SK-N-SH treated with all-trans-retinoic acid at 6 μM for 48 hours (cell line): ENCODE results near the gene TRIM66.

Experiments used
- ATAC-seq: fragments of 200-7000 bp; cut with Tn5 transposase; 3 replicates; pipeline ENCODE4 v1.9.1; 2020; ENCODE audit warnings: mild to moderate bottlenecking, moderate library complexity
- ARNTL ChIP-seq: fragments of 450-650 bp; formaldehyde crosslinking; IDR thresholded peaks from 2 replicates; pipeline ENCODE4 v1.5.0; 2020; ENCODE audit warnings: low read depth, mild to moderate bottlenecking, moderate library complexity, borderline replicate concordance
- BACH2 ChIP-seq: fragments of 250-450 bp; sonication (Bioruptor Pico); IDR thresholded peaks from 2 replicates; pipeline ENCODE4 v1.9.0; 2021; ENCODE audit warnings: mild to moderate bottlenecking, borderline replicate concordance
- CSDC2 ChIP-seq: fragments of 250-450 bp; sonication (Bioruptor Pico); IDR thresholded peaks from 2 replicates; pipeline ENCODE4 v1.5.0; 2020; ENCODE audit warnings: mild to moderate bottlenecking, moderate library complexity
- ESRRG ChIP-seq: fragments of 250-450 bp; sonication (Bioruptor Pico); IDR thresholded peaks from 2 replicates; pipeline ENCODE4 v1.6.1; 2021; ENCODE audit warnings: mild to moderate bottlenecking
- GLIS3 ChIP-seq: fragments of 250-450 bp; sonication (Bioruptor Pico); IDR thresholded peaks from 2 replicates; pipeline ENCODE4 v1.5.0; 2020; ENCODE audit warnings: mild to moderate bottlenecking, moderate library complexity
- ISL1 ChIP-seq: fragments of 250-450 bp; sonication (Bioruptor Pico); IDR thresholded peaks from 2 replicates; pipeline ENCODE4 v2.1.2; 2022; ENCODE audit warnings: mild to moderate bottlenecking, moderate library complexity
- OSR1 ChIP-seq: fragments of 250-450 bp; sonication (Bioruptor Pico); IDR thresholded peaks from 2 replicates; pipeline ENCODE4 v1.8.0; 2022; ENCODE audit warnings: moderate library complexity, mild to moderate bottlenecking, inconsistent platforms
- PPARA ChIP-seq: fragments of 250-450 bp; sonication (Bioruptor Pico); IDR thresholded peaks from 2 replicates; pipeline ENCODE4 v1.5.0; 2020; ENCODE audit warnings: mild to moderate bottlenecking, borderline replicate concordance
- RARB ChIP-seq: fragments of 250-450 bp; sonication (Bioruptor Pico); IDR thresholded peaks from 2 replicates; pipeline ENCODE4 v1.8.0; 2021; ENCODE audit warnings: mild to moderate bottlenecking, moderate library complexity
- SNAI2 ChIP-seq: fragments of 250-450 bp; sonication (Bioruptor Pico); IDR thresholded peaks from 2 replicates; pipeline ENCODE4 v1.5.0; 2020; ENCODE audit warnings: mild to moderate bottlenecking, moderate library complexity
- TOX ChIP-seq: fragments of 250-450 bp; sonication (Bioruptor Pico); IDR thresholded peaks from 2 replicates; pipeline ENCODE4 v1.8.0; 2021; ENCODE audit warnings: mild to moderate bottlenecking, moderate library complexity, borderline replicate concordance
- ZC3H10 ChIP-seq: fragments of 250-450 bp; sonication (Bioruptor Pico); IDR thresholded peaks from 2 replicates; pipeline ENCODE4 v1.5.1; 2021; ENCODE audit warnings: mild to moderate bottlenecking, moderate library complexity
- ZFP3 ChIP-seq: fragments of 250-450 bp; sonication (Bioruptor Pico); IDR thresholded peaks from 2 replicates; pipeline ENCODE4 v1.5.0; 2020; ENCODE audit warnings: mild to moderate bottlenecking, moderate library complexity
- ZFP30 ChIP-seq: fragments of 450-650 bp; formaldehyde crosslinking; IDR thresholded peaks from 2 replicates; pipeline ENCODE4 v1.5.0; 2022; ENCODE audit warnings: mild to moderate bottlenecking, moderate library complexity
- ZNF565 ChIP-seq: fragments of 450-650 bp; formaldehyde crosslinking; conservative IDR thresholded peaks from 2 replicates; pipeline ENCODE4 v1.5.0; 2020; ENCODE audit warnings: low read depth, mild to moderate bottlenecking, moderate library complexity
- ZNF70 ChIP-seq: fragments of 450-650 bp; formaldehyde crosslinking; IDR thresholded peaks from 2 replicates; pipeline ENCODE4 v1.5.0; 2020; ENCODE audit warnings: mild to moderate bottlenecking, moderate library complexity
- ZNF8 ChIP-seq: fragments of 450-650 bp; formaldehyde crosslinking; IDR thresholded peaks from 2 replicates; pipeline ENCODE4 v1.5.0; 2020; ENCODE audit warnings: mild to moderate bottlenecking, moderate library complexity
- TF ChIP-seq, protein P1 (sequence below): fragments of 250-450 bp; sonication (Bioruptor Pico); IDR thresholded peaks from 2 replicates; pipeline ENCODE4 v1.8.0; 2020; ENCODE audit warnings: mild to moderate bottlenecking, moderate library complexity, borderline replicate concordance
- TF ChIP-seq, protein P2 (sequence below): fragments of 250-450 bp; sonication (Bioruptor Pico); IDR thresholded peaks from 2 replicates; pipeline ENCODE4 v1.8.0; 2021; ENCODE audit warnings: low read depth, mild to moderate bottlenecking, moderate library complexity, borderline replicate concordance
- TF ChIP-seq, protein P3 (sequence below): fragments of 250-450 bp; sonication (Bioruptor Pico); IDR thresholded peaks from 2 replicates; pipeline ENCODE4 v1.5.1; 2021; ENCODE audit warnings: mild to moderate bottlenecking, moderate library complexity
- TF ChIP-seq, protein P4 (sequence below): fragments of 250-450 bp; sonication (Bioruptor Pico); IDR thresholded peaks from 2 replicates; pipeline ENCODE4 v1.5.1; 2020; ENCODE audit warnings: low read depth, mild to moderate bottlenecking, moderate library complexity

TRIM66 gene

DNA sequence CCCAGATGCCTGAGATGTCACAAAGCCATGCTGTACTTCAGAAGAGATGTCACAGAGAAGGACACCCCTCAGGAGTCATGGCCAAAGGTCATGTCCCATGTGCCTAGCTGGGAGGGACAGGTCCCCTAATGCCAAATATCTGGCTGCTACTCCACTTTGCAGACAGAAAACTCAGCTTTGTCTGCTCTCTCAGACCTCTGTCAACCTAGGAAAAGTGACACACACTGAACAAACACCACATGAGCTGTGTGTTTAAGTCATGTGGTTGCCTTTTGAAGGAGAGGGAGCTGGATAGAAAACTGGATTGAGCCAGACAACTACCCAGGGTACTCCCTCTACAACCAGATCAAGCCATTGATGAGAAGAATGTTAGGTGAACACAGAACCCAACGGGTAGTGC is 3.5 kb downstream of the TRIM66 start:
- TF ChIP-seq ARNTL (CRISPR knock-in tag) (no peak), RARB (CRISPR knock-in tag) (no peak), ISL1 (no peak), PPARA (CRISPR knock-in tag) (no peak), ESRRG (CRISPR knock-in tag) (no peak), SNAI2 (CRISPR knock-in tag) (no peak), ZFP3 (no peak), GLIS3 (CRISPR knock-in tag) (no peak), BACH2 (CRISPR knock-in tag) (no peak), ZC3H10 (CRISPR knock-in tag) (no peak), OSR1 (CRISPR knock-in tag) (no peak), TOX (no peak), ZNF565 (CRISPR knock-in tag) (no peak), CSDC2 (CRISPR knock-in tag) (no peak)
- TF ChIP-seq, protein P1, sequence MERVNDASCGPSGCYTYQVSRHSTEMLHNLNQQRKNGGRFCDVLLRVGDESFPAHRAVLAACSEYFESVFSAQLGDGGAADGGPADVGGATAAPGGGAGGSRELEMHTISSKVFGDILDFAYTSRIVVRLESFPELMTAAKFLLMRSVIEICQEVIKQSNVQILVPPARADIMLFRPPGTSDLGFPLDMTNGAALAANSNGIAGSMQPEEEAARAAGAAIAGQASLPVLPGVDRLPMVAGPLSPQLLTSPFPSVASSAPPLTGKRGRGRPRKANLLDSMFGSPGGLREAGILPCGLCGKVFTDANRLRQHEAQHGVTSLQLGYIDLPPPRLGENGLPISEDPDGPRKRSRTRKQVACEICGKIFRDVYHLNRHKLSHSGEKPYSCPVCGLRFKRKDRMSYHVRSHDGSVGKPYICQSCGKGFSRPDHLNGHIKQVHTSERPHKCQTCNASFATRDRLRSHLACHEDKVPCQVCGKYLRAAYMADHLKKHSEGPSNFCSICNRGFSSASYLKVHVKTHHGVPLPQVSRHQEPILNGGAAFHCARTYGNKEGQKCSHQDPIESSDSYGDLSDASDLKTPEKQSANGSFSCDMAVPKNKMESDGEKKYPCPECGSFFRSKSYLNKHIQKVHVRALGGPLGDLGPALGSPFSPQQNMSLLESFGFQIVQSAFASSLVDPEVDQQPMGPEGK (CRISPR knock-in tag): no peak
- TF ChIP-seq, protein P2, sequence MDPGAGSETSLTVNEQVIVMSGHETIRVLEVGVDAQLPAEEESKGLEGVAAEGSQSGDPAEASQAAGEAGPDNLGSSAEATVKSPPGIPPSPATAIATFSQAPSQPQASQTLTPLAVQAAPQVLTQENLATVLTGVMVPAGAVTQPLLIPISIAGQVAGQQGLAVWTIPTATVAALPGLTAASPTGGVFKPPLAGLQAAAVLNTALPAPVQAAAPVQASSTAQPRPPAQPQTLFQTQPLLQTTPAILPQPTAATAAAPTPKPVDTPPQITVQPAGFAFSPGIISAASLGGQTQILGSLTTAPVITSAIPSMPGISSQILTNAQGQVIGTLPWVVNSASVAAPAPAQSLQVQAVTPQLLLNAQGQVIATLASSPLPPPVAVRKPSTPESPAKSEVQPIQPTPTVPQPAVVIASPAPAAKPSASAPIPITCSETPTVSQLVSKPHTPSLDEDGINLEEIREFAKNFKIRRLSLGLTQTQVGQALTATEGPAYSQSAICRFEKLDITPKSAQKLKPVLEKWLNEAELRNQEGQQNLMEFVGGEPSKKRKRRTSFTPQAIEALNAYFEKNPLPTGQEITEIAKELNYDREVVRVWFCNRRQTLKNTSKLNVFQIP (CRISPR knock-in tag): no peak
- TF ChIP-seq, protein P3, sequence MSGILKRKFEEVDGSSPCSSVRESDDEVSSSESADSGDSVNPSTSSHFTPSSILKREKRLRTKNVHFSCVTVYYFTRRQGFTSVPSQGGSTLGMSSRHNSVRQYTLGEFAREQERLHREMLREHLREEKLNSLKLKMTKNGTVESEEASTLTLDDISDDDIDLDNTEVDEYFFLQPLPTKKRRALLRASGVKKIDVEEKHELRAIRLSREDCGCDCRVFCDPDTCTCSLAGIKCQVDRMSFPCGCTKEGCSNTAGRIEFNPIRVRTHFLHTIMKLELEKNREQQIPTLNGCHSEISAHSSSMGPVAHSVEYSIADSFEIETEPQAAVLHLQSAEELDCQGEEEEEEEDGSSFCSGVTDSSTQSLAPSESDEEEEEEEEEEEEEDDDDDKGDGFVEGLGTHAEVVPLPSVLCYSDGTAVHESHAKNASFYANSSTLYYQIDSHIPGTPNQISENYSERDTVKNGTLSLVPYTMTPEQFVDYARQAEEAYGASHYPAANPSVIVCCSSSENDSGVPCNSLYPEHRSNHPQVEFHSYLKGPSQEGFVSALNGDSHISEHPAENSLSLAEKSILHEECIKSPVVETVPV (CRISPR knock-in tag): no peak
- ATAC-seq: no peak

DNA sequence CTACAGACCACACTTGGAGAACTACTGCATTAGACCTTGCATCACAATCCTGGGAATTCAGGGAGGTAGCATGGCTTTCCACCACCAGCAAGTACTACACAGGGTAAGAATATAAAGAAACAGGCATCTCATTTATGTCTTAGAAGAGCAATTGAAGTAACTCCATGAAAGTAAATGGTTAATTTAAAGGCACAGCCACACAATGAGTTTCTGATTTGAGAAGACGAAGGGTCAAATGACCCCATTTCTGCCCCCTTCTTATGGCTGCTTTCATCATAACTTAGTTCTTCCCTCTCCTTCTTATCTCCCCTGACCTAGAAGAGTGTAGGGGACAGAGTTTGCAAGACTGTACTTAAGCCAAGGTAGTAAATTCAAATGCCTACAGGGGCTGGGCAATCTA is 6.0 kb downstream of the TRIM66 start:
- no peak for TF ChIP-seq ZNF8 (CRISPR knock-in tag)
- no peak for TF ChIP-seq TOX
- no peak for TF ChIP-seq ZFP30 (CRISPR knock-in tag)
- TF ChIP-seq RARB (CRISPR knock-in tag): no peak
- TF ChIP-seq ZC3H10 (CRISPR knock-in tag): no peak
- TF ChIP-seq SNAI2 (CRISPR knock-in tag): no peak
- TF ChIP-seq PPARA (CRISPR knock-in tag): no peak
- TF ChIP-seq GLIS3 (CRISPR knock-in tag): no peak
- no peak for TF ChIP-seq ISL1
- TF ChIP-seq ZNF565 (CRISPR knock-in tag): no peak
- no peak for TF ChIP-seq CSDC2 (CRISPR knock-in tag)
- TF ChIP-seq, protein P3 (CRISPR knock-in tag): no peak
- TF ChIP-seq ZNF70 (CRISPR knock-in tag): no peak
- no peak for TF ChIP-seq ZFP3
- TF ChIP-seq, protein P4, sequence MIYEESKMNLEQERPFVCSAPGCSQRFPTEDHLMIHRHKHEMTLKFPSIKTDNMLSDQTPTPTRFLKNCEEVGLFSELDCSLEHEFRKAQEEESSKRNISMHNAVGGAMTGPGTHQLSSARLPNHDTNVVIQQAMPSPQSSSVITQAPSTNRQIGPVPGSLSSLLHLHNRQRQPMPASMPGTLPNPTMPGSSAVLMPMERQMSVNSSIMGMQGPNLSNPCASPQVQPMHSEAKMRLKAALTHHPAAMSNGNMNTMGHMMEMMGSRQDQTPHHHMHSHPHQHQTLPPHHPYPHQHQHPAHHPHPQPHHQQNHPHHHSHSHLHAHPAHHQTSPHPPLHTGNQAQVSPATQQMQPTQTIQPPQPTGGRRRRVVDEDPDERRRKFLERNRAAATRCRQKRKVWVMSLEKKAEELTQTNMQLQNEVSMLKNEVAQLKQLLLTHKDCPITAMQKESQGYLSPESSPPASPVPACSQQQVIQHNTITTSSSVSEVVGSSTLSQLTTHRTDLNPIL (CRISPR knock-in tag): no peak
- TF ChIP-seq, protein P1 (CRISPR knock-in tag): no peak

DNA sequence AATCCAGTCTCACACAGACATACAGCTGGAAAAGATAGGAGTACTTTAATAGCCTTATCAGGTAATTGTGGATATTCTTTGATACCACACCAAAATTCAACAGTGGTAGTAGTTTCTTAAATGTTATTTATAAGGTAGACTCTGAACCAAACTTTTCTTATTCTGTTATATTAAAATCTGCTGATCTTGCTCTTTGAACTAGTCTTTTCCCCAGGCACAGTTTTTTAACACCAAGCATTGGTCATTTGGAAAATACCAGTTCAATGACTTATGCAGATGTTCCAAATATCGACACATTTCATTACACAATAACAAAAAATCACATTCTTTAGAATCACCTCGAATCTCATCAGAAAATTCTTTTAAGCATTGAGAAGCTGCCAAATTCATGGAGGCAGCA is 7.6 kb downstream of the TRIM66 start:
- TF ChIP-seq PPARA (CRISPR knock-in tag) (no peak), ZNF565 (CRISPR knock-in tag) (no peak)
- TF ChIP-seq, all 23 proteins: peak for 0
- no peak for ATAC-seq

More for the DNA sequence above, 6.0 kb downstream of the TRIM66 start:
- ATAC-seq: no peak
